CD14-positive monocyte (primary cell): ENCODE data around the gene MACF1. TPM values are rescaled to one million over a fixed set of nuclear protein-coding genes. Genes with fewer than 3 reads are reported as not detected.
A peak's percentile ranks its signal among the peaks of the same experiment; 100 is the strongest.
"Not testable (repeated sequence)": the region's sequence is repeated elsewhere in the genome, so short reads cannot be mapped to it uniquely, and the experiment has no call there.

Source experiments
- DNase-seq, 3 donors: peaks; one replicate each; pipeline ENCODE4 v3.0.0-alpha.2; 2011 to 2022
- H2AFZ ChIP-seq: 2 replicates; pipeline ENCODE4 v1.6.0; 2012; ENCODE audit warnings: mild to moderate bottlenecking, low read depth, low read length, inconsistent platforms; ENCODE audit not compliant: insufficient read depth, poor library complexity, severe bottlenecking
- H3K27ac ChIP-seq, 2 donors: 1 replicate in 1 of 2; 2 replicates in 1 of 2; pipeline ENCODE4 v1.5.1; 2012 to 2013; ENCODE audit warnings: low read length in 2 of 2, control low read depth in 1 of 2, inconsistent platforms in 1 of 2, low read depth in 1 of 2, mild to moderate bottlenecking in 1 of 2
- H3K27me3 ChIP-seq, 2 donors: one replicate each; pipeline versions ENCODE4 v1.6.0 to v1.6.1; 2011 to 2013; ENCODE audit warnings: low read length in 2 of 2; ENCODE audit not compliant: control insufficient read depth in 2 of 2, insufficient read depth in 2 of 2
- H3K36me3 ChIP-seq, 2 donors: replicated peaks in 1 of 2; 1 replicate in 1 of 2; 2 replicates in 1 of 2; pipeline versions ENCODE4 v1.5.1 to v1.6.1; 2012 to 2013; ENCODE audit warnings: low read length in 2 of 2, control low read depth in 1 of 2, inconsistent platforms in 1 of 2, mild to moderate bottlenecking in 1 of 2; ENCODE audit not compliant: insufficient read depth in 2 of 2, control insufficient read depth in 1 of 2
- H3K4me1 ChIP-seq, 2 donors: 1 replicate in 1 of 2; 2 replicates in 1 of 2; pipeline versions ENCODE4 v1.5.1 to v1.6.1; 2012 to 2013; ENCODE audit warnings: low read length in 2 of 2, control low read depth in 1 of 2, inconsistent platforms in 1 of 2, mild to moderate bottlenecking in 1 of 2, moderate library complexity in 1 of 2; ENCODE audit not compliant: insufficient read depth in 2 of 2, control insufficient read depth in 1 of 2
- H3K4me2 ChIP-seq: replicated peaks from 2 replicates; pipeline ENCODE3; 2012; ENCODE audit warnings: low read length, moderate library complexity, mild to moderate bottlenecking; ENCODE audit not compliant: poor library complexity, severe bottlenecking; ENCODE audit errors: extremely low read depth
- H3K4me3 ChIP-seq, 3 experiments: fragments of 200-600 bp in 1 of 3; sonication (generic) in 1 of 3; replicated peaks in 1 of 3; 1 replicate in 2 of 3; 2 replicates in 1 of 3; pipeline ENCODE4 v1.5.1; 2011 to 2013; ENCODE audit warnings: low read length in 3 of 3, mild to moderate bottlenecking in 3 of 3, control low read depth in 2 of 3, low read depth in 2 of 3, inconsistent platforms in 1 of 3, moderate library complexity in 1 of 3
- H3K79me2 ChIP-seq: 2 replicates; pipeline ENCODE4 v1.6.0; 2012; ENCODE audit warnings: mild to moderate bottlenecking, control low read depth, inconsistent platforms, low read length, moderate library complexity; ENCODE audit not compliant: insufficient read depth
- H3K9ac ChIP-seq: 2 replicates; pipeline ENCODE4 v1.6.0; 2017; ENCODE audit warnings: low read length, mild to moderate bottlenecking; ENCODE audit not compliant: insufficient read depth, poor library complexity, severe bottlenecking
- H3K9me3 ChIP-seq, 2 donors: replicated peaks in 1 of 2; 1 replicate in 1 of 2; 2 replicates in 1 of 2; pipeline versions ENCODE4 v1.5.1 to v1.6.1; 2012 to 2013; ENCODE audit warnings: low read length in 2 of 2, control low read depth in 1 of 2; ENCODE audit not compliant: control insufficient read depth in 1 of 2, insufficient read depth in 1 of 2
- H4K20me1 ChIP-seq: 2 replicates; pipeline ENCODE4 v1.6.0; 2012; ENCODE audit warnings: mild to moderate bottlenecking, low read length, control low read depth, moderate library complexity; ENCODE audit not compliant: insufficient read depth
- H3K27ac Mint-ChIP-seq, 7 donors: one replicate each; pipeline ENCODE4 v1.8.0; 2020; ENCODE audit warnings: mild to moderate bottlenecking in 7 of 7, mixed read lengths in 7 of 7, moderate library complexity in 6 of 7, inconsistent platforms in 2 of 7
- H3K27me3 Mint-ChIP-seq, 3 donors: one replicate each; pipeline ENCODE4 v1.8.0; 2021 to 2022; ENCODE audit warnings: low read depth in 3 of 3, mild to moderate bottlenecking in 3 of 3, mixed read lengths in 3 of 3, moderate library complexity in 3 of 3, inconsistent platforms in 1 of 3
- H3K36me3 Mint-ChIP-seq, 2 donors: one replicate each; pipeline ENCODE4 v1.8.0; 2020; ENCODE audit warnings: mixed read lengths in 2 of 2, inconsistent platforms in 1 of 2, mild to moderate bottlenecking in 1 of 2
- H3K4me1 Mint-ChIP-seq: one replicate; pipeline ENCODE4 v1.8.0; 2020; ENCODE audit warnings: mild to moderate bottlenecking, mixed read lengths
- H3K4me3 Mint-ChIP-seq, 2 donors: one replicate each; pipeline ENCODE4 v1.8.0; 2020; ENCODE audit warnings: mild to moderate bottlenecking in 2 of 2, mixed read lengths in 2 of 2, moderate library complexity in 1 of 2
- H3K9me3 Mint-ChIP-seq, 7 donors: one replicate each; pipeline ENCODE4 v1.8.0; 2020 to 2022; ENCODE audit warnings: mixed read lengths in 7 of 7, mild to moderate bottlenecking in 6 of 7, moderate library complexity in 6 of 7, inconsistent platforms in 2 of 7
- CTCF ChIP-seq: fragments of 200-600 bp; IDR thresholded peaks from one replicate; pipeline ENCODE4 v1.8.0; 2022; ENCODE audit warnings: antibody characterized with exemption, mild to moderate bottlenecking
- WGBS: methylation state at CpG from one replicate; pipeline ENCODE4 v1.1.5; 2013; ENCODE audit warnings: missing lambda C conversion rate; ENCODE audit not compliant: insufficient coverage; 5-methylcytosine and 5-hydroxymethylcytosine counted together
- intact Hi-C, 2 donors: fragments of 100-400 bp; cut with micrococcal nuclease; formaldehyde crosslinking; loops; one replicate each; pipeline versions ENCODE4 v1.15.0 to v1.15.1; 2023
- polyA plus RNA-seq, 3 donors: library from polyadenylated mRNA; depleted of rRNA in 1 of 3; unstranded in 2 of 3; stranded (reverse) in 1 of 3; fragments of 300-500 nt in 2 of 3; fragments of >200 nt in 1 of 3; fragmentation: Illumina TruSeq in 2 of 3; gene quantifications; 1 replicate in 2 of 3; 2 replicates in 1 of 3; pipeline ENCODE4 v1.2.3, GENCODE V29; 2012 to 2021

MACF1 gene
- polyA plus RNA-seq, 3 donors, result 3.4 to 36.8 (median 4.5) TPM

- Histone ChIP-seq H3K4me2 (no peak overlapping the region), H3K79me2 (no peaks in the 10 kb centered on the region), H3K27me3 (no peaks in the 10 kb centered on the region), H3K4me1 (no peaks in the 10 kb centered on the region), H4K20me1 (no peaks in the 10 kb centered on the region), H3K27ac (no peak overlapping the region), H3K9ac (no peak overlapping the region), H3K4me3 (no peak overlapping the region), H3K9me3 (no peaks in the 10 kb centered on the region), H2AFZ (no peak overlapping the region), H3K36me3 (peaks cover 91 to 100% of the 10 kb centered on the region in 2 donors)
- 100% methylated on average over 1 of the region's 3 CpGs for WGBS
- no peak overlapping the region for H3K4me3 Mint-ChIP-seq
- H3K27ac Mint-ChIP-seq, result peak overlapping the region in 2 of 7 donors; percentile 9 to 61
- H3K4me1 Mint-ChIP-seq, result no peaks in the 10 kb centered on the region
- no peak for DNase-seq
- intact Hi-C loops, result no loop called here
- H3K9me3 Mint-ChIP-seq, result no peaks in the 10 kb centered on the region
- peaks cover 84 to 88% of the 10 kb centered on the region in 2 donors for H3K36me3 Mint-ChIP-seq
- TF ChIP-seq CTCF, result no peak
- H3K27me3 Mint-ChIP-seq, result no peaks in the 10 kb centered on the region
Measured at GRCh38 chr1:39466413-39467107, 262.1 kb downstream of the MACF1 start.

GRCh38 chr1:39467108-39467720 lies 262.7 kb downstream of the MACF1 start:
- H3K27ac ChIP-seq, H3K9me3 Mint-ChIP-seq, H3K4me3 Mint-ChIP-seq, H3K4me1 Mint-ChIP-seq, H3K27ac Mint-ChIP-seq, H3K4me3 ChIP-seq, H3K4me1 ChIP-seq, intact Hi-C loops, H4K20me1 ChIP-seq, H3K27me3 ChIP-seq, H3K4me2 ChIP-seq, H3K9me3 ChIP-seq, DNase-seq, H3K9ac ChIP-seq, H3K27me3 Mint-ChIP-seq, H2AFZ ChIP-seq, H3K79me2 ChIP-seq: not testable (repeated sequence)
- peaks cover 83 to 87% of the 10 kb centered on the region in 2 donors for H3K36me3 Mint-ChIP-seq
- WGBS, result no CpG with 5 or more reads among the region's 16 CpGs
- H3K36me3 ChIP-seq, result peaks cover 90 to 100% of the 10 kb centered on the region in 2 donors
